HepG2 (cell line): ENCODE data around the gene SPATA13. TPM values are rescaled to one million over a fixed set of nuclear protein-coding genes. Genes with fewer than 3 reads are reported as not detected.

Experiments used
- CBX5 ChIP-seq: sonication (generic); formaldehyde crosslinking; IDR thresholded peaks from 2 replicates; pipeline ENCODE4 v1.4.0; 2020; ENCODE audit warnings: missing genetic modification reagents, borderline replicate concordance
- DR1 ChIP-seq: sonication (generic); formaldehyde crosslinking; IDR thresholded peaks from 2 replicates; pipeline ENCODE4 v1.8.0; 2021; ENCODE audit warnings: mild to moderate bottlenecking, missing genetic modification reagents, inconsistent platforms
- POLR2A ChIP-seq, 2 experiments: IDR thresholded peaks; 2 replicates each; pipeline ENCODE4 v1.6.1; 2011; ENCODE audit warnings: low read depth in 2 of 2, low read length in 2 of 2, mild to moderate bottlenecking in 1 of 2, moderate library complexity in 1 of 2; ENCODE audit not compliant: insufficient read depth in 1 of 2
- SMARCC2 ChIP-seq: fragments of 450-650 bp; IDR thresholded peaks from 2 replicates; pipeline ENCODE4 v1.6.1; 2017; ENCODE audit warnings: antibody characterized with exemption, mild to moderate bottlenecking
- ZNF17 ChIP-seq: sonication (generic); formaldehyde crosslinking; IDR thresholded peaks from 2 replicates; pipeline ENCODE4 v1.5.0; 2020; ENCODE audit warnings: mild to moderate bottlenecking, missing genetic modification reagents
- ZNF543 ChIP-seq: sonication (generic); formaldehyde crosslinking; IDR thresholded peaks from 2 replicates; pipeline ENCODE4 v1.4.0; 2020; ENCODE audit warnings: mild to moderate bottlenecking, missing genetic modification reagents
- ZNF652 ChIP-seq: IDR thresholded peaks from 2 replicates; pipeline ENCODE4 v1.6.1; 2016; ENCODE audit warnings: low read depth, borderline replicate concordance
- ZNF773 ChIP-seq: sonication (generic); formaldehyde crosslinking; IDR thresholded peaks from 2 replicates; pipeline ENCODE4 v1.4.0; 2020; ENCODE audit warnings: missing genetic modification reagents, borderline replicate concordance
- polyA plus RNA-seq, 8 experiments: library from polyadenylated mRNA; depleted of rRNA in 3 of 8; stranded (reverse) in 7 of 8; unstranded in 1 of 8; fragments of >200 nt; fragmentation: Illumina TruSeq in 4 of 8; extraction: Trizol in 4 of 8; gene quantifications; 2 replicates each; pipeline versions ENCODE4 v1.2.1 to v1.2.3, GENCODE V29; 2011 to 2016; ENCODE audit warnings: low read depth in 4 of 8, missing spikeins in 1 of 8, mixed read lengths in 1 of 8; ENCODE audit not compliant: insufficient read depth in 1 of 8
- total RNA-seq, 5 experiments: library from RNA; depleted of rRNA; stranded (reverse); fragments of >200 nt; fragmentation: Illumina TruSeq; extraction: Trizol; gene quantifications; 2 replicates each; pipeline ENCODE4 v1.2.3, GENCODE V29; 2016; ENCODE audit warnings: low read depth in 1 of 5
- TF ChIP-seq, protein P1 (sequence below): IDR thresholded peaks from 2 replicates; pipeline ENCODE4 v1.6.1; 2018; ENCODE audit warnings: missing genetic modification reagents, mild to moderate bottlenecking, missing compliant biosample characterization
- TF ChIP-seq, protein P2 (sequence below): sonication (generic); formaldehyde crosslinking; IDR thresholded peaks from one replicate; pipeline ENCODE4 v1.5.1; 2020; ENCODE audit warnings: mild to moderate bottlenecking, missing genetic modification reagents; ENCODE audit errors: not compliant biosample characterization
- TF ChIP-seq, protein P3 (sequence below): sonication (generic); formaldehyde crosslinking; IDR thresholded peaks from 2 replicates; pipeline ENCODE4 v1.4.0; 2020; ENCODE audit warnings: mild to moderate bottlenecking, missing genetic modification reagents
- TF ChIP-seq, protein P4 (sequence below), 2 experiments: sonication (generic) in 1 of 2; formaldehyde crosslinking in 1 of 2; IDR thresholded peaks; 2 replicates each; pipeline versions ENCODE4 v1.6.1 to v1.9.0; 2014 to 2022; ENCODE audit warnings: antibody characterized with exemption in 1 of 2, borderline replicate concordance in 1 of 2, inconsistent platforms in 1 of 2, low read depth in 1 of 2, missing genetic modification reagents in 1 of 2

The SPATA13 gene
- total and polyA plus RNA-seq, 2 of the 13 experiments (the other 11 are each of a cell fraction or from before 2014, with no cell fraction given) = 11.3 to 14.2 TPM

DNA sequence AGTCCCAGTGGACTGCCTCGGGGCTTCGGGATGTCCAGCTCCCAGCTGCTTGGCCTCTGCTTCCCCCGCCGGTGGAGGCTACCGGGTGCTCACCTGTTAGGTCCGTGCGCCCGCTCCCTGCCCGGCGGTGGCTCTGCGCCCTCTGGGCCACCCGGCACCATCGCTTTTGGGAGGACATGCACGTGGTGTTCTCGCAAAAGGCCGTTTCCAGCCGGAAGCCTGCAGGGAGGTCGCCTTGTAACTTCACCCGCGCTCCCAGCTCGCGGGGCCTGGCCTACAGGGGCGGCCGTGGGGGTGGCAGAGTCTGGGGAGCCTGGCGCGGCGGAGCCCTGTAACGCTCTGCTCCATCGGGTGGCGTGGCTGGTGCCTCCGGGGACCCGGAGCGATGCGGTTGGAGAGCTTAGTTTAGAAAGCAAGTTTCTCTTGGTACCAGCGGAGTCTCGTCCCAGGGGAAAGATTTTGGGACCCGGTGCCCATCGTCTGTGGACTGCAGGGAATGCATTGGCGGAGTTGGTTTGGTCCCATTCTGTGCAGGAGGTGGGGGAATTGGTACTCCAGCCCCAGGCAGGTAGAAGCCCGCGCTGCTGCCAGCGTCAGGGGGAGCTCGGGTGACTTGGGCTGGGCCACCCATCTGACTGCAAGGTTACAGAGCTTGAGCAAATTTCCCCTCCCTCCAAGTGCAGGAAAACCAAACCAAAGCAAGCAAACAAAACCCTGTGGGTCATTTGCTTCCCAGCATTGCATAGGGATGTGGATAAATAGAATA lies 673 bp downstream of the SPATA13 start (continued):
- TF ChIP-seq, protein P1, sequence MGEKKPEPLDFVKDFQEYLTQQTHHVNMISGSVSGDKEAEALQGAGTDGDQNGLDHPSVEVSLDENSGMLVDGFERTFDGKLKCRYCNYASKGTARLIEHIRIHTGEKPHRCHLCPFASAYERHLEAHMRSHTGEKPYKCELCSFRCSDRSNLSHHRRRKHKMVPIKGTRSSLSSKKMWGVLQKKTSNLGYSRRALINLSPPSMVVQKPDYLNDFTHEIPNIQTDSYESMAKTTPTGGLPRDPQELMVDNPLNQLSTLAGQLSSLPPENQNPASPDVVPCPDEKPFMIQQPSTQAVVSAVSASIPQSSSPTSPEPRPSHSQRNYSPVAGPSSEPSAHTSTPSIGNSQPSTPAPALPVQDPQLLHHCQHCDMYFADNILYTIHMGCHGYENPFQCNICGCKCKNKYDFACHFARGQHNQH (CRISPR knock-in tag) = 0 out of 2 replicates have a peak, but pooled peaks have one; percentile 6
- TF ChIP-seq ZNF652 (CRISPR knock-in tag) = no peak
- peak; percentile 4; the same call in 1 of the 2 replicates for TF ChIP-seq CBX5 (CRISPR knock-in tag)
- TF ChIP-seq, protein P2, sequence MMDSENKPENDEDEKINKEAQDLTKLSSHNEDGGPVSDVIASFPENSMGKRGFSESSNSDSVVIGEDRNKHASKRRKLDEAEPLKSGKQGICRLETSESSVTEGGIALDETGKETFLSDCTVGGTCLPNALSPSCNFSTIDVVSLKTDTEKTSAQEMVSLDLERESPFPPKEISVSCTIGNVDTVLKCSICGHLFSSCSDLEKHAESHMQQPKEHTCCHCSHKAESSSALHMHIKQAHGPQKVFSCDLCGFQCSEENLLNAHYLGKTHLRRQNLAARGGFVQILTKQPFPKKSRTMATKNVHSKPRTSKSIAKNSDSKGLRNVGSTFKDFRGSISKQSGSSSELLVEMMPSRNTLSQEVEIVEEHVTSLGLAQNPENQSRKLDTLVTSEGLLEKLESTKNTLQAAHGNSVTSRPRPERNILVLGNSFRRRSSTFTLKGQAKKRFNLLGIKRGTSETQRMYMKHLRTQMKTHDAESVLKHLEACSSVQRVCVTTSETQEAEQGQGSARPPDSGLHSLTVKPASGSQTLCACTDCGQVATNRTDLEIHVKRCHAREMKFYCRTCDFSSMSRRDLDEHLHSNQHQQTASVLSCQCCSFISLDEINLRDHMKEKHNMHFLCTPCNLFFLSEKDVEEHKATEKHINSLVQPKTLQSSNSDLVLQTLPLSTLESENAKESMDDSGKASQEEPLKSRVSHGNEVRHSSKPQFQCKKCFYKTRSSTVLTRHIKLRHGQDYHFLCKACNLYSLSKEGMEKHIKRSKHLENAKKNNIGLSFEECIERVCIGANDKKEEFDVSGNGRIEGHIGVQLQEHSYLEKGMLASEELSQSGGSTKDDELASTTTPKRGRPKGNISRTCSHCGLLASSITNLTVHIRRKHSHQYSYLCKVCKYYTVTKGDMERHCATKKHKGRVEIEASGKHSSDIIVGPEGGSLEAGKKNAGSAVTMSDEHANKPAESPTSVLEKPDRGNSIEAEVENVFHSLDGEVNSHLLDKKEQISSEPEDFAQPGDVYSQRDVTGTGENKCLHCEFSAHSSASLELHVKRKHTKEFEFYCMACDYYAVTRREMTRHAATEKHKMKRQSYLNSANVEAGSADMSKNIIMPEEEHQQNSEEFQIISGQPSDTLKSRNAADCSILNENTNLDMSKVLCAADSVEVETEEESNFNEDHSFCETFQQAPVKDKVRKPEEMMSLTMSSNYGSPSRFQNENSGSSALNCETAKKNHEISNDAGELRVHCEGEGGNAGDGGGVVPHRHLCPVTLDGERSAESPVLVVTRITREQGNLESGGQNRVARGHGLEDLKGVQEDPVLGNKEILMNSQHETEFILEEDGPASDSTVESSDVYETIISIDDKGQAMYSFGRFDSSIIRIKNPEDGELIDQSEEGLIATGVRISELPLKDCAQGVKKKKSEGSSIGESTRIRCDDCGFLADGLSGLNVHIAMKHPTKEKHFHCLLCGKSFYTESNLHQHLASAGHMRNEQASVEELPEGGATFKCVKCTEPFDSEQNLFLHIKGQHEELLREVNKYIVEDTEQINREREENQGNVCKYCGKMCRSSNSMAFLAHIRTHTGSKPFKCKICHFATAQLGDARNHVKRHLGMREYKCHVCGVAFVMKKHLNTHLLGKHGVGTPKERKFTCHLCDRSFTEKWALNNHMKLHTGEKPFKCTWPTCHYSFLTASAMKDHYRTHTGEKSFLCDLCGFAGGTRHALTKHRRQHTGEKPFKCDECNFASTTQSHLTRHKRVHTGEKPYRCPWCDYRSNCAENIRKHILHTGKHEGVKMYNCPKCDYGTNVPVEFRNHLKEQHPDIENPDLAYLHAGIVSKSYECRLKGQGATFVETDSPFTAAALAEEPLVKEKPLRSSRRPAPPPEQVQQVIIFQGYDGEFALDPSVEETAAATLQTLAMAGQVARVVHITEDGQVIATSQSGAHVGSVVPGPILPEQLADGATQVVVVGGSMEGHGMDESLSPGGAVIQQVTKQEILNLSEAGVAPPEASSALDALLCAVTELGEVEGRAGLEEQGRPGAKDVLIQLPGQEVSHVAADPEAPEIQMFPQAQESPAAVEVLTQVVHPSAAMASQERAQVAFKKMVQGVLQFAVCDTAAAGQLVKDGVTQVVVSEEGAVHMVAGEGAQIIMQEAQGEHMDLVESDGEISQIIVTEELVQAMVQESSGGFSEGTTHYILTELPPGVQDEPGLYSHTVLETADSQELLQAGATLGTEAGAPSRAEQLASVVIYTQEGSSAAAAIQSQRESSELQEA = no peak
- TF ChIP-seq, protein P3, sequence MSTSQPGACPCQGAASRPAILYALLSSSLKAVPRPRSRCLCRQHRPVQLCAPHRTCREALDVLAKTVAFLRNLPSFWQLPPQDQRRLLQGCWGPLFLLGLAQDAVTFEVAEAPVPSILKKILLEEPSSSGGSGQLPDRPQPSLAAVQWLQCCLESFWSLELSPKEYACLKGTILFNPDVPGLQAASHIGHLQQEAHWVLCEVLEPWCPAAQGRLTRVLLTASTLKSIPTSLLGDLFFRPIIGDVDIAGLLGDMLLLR = 0 out of 2 replicates have a peak, but pooled peaks have one; percentile 18
- no peak for TF ChIP-seq SMARCC2
- peak; percentile 43; the same call in 1 of the 2 replicates for TF ChIP-seq ZNF543 (CRISPR knock-in tag)
- TF ChIP-seq, protein P4, sequence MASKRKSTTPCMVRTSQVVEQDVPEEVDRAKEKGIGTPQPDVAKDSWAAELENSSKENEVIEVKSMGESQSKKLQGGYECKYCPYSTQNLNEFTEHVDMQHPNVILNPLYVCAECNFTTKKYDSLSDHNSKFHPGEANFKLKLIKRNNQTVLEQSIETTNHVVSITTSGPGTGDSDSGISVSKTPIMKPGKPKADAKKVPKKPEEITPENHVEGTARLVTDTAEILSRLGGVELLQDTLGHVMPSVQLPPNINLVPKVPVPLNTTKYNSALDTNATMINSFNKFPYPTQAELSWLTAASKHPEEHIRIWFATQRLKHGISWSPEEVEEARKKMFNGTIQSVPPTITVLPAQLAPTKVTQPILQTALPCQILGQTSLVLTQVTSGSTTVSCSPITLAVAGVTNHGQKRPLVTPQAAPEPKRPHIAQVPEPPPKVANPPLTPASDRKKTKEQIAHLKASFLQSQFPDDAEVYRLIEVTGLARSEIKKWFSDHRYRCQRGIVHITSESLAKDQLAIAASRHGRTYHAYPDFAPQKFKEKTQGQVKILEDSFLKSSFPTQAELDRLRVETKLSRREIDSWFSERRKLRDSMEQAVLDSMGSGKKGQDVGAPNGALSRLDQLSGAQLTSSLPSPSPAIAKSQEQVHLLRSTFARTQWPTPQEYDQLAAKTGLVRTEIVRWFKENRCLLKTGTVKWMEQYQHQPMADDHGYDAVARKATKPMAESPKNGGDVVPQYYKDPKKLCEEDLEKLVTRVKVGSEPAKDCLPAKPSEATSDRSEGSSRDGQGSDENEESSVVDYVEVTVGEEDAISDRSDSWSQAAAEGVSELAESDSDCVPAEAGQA (IDR thresholded peaks at IDR 0.05; ENCODE audit: low read depth) = no peak
- TF ChIP-seq, protein P4 (CRISPR knock-in tag; IDR thresholded peaks at IDR 0.05; ENCODE audit: borderline replicate concordance) = no peak
- no peak for TF ChIP-seq POLR2A (IDR thresholded peaks at IDR 0.05; ENCODE audit: insufficient read depth in 1 of 2, low read depth in 2 of 2, low read length in 2 of 2)
- TF ChIP-seq ZNF17 (CRISPR knock-in tag) = no peak
- TF ChIP-seq ZNF773 (CRISPR knock-in tag) = no peak
- TF ChIP-seq DR1 (CRISPR knock-in tag) = no peak
